ENCODE results near the gene DPEP2.
"Not testable (repeated sequence)": the region's sequence is repeated elsewhere in the genome, so short reads cannot be mapped to it uniquely, and the experiment has no call there.

Gene DPEP2, protein sequence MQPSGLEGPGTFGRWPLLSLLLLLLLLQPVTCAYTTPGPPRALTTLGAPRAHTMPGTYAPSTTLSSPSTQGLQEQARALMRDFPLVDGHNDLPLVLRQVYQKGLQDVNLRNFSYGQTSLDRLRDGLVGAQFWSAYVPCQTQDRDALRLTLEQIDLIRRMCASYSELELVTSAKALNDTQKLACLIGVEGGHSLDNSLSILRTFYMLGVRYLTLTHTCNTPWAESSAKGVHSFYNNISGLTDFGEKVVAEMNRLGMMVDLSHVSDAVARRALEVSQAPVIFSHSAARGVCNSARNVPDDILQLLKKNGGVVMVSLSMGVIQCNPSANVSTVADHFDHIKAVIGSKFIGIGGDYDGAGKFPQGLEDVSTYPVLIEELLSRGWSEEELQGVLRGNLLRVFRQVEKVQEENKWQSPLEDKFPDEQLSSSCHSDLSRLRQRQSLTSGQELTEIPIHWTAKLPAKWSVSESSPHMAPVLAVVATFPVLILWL

GRCh38 chr16:67998779-67999688 lies at the start of gene DPEP2:
TSS of gene DPEP2 (minus strand) at chr16:67999484. CDS start at chr16:67993212, 6,272 bp downstream.
- DNase-seq = peak; percentile 28

DNA sequence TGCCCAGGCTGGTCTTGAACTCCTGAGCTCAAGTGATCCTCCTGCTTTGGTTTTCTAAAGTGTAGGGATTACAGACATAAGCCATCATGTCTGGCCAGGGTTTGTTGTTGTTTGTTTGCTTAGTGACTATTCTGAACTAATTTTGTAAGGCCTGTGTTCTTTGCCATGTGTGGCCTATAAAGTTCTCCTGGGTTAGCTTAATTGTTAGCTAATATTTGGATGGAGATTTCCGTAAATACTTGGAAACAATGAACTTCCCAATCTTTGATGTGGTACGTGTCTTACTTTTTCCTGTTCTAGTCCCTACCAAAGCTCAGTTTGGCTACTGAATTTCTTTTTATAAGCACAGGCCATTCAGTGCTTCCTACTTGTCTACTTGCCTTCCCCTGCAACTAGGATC lies 48.7 kb upstream of the DPEP2 start:
- DNase-seq = no peak

DNA sequence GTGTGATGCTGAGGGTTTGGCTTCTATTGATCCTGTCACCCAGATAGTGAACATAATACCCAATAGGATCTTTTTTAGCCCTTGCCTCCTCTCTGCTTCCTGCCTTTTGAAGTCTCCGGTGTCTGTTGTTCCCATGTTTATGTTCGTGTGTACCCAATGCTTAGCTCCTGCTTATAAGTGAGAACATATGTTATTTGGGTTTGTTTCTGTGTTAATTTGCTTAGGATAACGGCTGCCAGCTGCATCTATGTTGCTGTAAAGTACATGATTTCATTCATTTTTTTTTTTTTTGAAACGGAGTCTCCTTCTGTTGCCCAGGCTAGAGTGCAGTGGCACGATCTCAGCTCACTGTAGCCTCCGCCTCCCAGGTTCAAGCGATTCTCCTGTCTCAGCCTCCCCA lies 46.8 kb upstream of the DPEP2 start:
- no peak for DNase-seq

- DNase-seq = no peak
These were observed 42.5 kb upstream of the DPEP2 start for GRCh38 chr16:68041783-68042182.

- peak; percentile 88 for DNase-seq
These were observed 41.4 kb upstream of the DPEP2 start for GRCh38 chr16:68040506-68041288.

DNA sequence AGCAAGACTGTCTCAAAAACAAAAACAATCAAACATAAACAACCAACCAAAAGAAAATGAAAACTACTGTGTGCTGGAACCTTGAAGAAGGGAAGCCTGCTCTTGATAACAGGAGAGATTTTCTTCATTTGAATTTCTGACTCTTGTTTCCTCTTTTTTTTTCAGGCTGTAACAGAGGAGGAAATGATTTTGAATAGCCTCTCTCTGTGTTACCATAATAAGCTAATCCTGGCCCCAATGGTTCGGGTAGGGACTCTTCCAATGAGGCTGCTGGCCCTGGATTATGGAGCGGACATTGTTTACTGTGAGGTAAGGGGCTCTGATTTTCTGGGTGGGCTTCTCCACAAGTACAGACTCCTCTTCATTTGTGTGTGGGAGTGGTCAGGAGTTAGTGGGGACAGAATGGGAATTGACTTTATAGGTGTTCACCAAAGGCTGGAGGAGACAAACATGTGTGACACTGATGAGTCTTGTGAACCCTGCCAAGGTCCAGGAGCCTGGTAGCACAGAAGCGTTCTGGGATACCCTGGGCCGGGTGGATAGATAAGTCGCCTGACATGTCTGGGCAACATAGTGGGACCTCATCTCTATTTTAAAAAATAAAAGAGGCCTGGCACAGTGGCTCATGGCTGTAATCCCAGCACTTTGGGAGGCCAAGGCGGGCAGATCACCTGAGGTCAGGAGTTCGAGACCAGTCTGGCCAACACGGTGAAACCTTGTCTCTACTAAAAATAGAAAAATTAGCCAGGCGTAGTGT lies 38.7 kb upstream of the DPEP2 start:
- DNase-seq = no peak

- no peak for DNase-seq
These were observed 35.9 kb upstream of the DPEP2 start for GRCh38 chr16:68035227-68035626.

- no peak for DNase-seq
These were observed 33.8 kb upstream of the DPEP2 start for GRCh38 chr16:68033101-68033500.

DNA sequence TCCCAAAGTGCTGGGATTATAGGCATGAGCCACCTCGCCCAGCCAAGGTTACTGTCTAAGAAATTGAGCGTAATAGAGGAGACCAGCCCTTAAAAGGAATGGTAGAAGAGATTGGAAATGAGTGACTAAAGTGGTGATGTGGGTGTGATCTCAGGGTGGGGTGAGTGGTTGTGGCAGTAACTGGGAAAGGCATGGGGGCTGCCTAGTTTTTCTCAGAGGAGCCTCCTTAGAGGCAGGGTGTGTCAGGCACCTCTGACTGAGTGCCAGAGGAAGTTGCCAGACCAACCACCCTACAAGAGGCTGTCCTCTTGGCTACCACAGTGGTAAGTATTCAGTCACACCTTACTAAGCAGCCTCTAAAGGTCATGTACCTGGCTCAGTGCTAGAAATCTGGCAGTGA lies 32.7 kb upstream of the DPEP2 start:
- no peak for DNase-seq

GRCh38 chr16:68030108-68030507 lies 30.8 kb upstream of the DPEP2 start:
- DNase-seq = not testable (repeated sequence)

- no peak for DNase-seq
These were observed 29.7 kb upstream of the DPEP2 start for GRCh38 chr16:68028996-68029395.

DNA sequence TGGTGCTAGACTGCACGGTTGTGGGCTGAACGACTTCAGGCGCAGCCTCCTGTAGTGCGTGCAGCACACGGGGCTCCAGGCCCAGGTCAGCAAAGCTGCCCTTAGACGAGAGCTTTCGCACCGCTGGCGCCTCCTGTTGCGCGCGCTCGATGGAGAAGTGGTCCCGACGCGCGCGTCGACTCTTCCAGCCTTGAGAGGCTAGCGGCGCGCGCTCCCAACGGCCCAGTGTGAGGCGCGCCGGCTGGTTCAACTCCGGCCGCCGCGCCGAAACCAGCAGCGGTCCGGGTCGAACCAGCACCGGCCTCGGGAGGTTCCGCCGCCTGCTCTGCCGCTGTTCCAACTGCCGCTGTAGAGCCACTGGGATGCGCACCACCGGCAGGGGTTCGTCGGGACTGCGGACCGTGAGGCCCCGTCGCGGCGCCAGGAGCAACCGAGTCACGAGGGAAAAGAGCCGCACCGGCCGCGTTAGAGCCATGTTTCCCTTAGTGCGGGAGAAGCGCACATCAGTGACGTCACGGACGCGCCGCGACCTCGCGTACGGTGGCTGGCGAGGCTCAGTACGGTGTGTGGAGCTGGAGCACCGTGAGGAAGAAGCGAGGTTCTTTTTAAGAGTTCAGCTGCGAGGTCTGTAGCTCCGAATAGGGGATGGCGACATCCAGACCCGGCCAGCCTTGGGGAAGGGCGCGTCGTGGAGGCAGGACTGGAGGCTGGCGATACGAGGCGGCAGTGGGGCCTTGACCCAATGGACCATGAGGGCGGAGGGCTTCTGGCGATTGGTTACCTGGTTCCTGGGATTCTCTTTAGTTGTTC lies 23.6 kb upstream of the DPEP2 start, which contains the start of the genes DDX28 and DUS2:
TSS of gene DDX28 (minus strand) at position 505 of the 810 bp plus-strand sequence. CDS start at position 475, 30 bp downstream.
TSS of gene DUS2 (plus strand) at position 557 of the 810 bp plus-strand sequence. CDS start 14,740 bp downstream, outside the sequence.
- DNase-seq = peak; percentile 95

DNA sequence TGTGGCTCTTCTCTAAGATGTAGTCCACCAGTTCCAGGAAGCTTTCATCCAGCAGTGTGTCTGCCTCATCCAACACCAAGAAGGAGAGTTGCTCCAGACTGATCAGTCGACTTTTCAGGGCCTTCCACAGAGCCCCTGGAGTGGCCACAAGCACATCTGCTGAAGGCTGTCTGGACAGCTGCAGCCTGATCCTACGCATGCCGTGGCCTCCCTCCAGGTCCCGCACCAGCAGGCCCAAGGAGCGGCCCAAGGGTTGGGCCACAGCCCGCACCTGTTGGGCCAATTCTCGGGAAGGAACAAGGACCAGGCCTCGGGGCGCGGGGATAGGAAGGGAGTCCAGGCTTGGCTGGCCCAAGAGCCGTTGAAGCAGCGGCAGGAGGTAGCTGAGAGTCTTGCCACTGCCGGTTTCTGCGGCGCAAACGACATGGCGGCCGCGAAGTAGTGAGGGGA lies 23.0 kb upstream of the DPEP2 start:
- DNase-seq = no peak

DNA sequence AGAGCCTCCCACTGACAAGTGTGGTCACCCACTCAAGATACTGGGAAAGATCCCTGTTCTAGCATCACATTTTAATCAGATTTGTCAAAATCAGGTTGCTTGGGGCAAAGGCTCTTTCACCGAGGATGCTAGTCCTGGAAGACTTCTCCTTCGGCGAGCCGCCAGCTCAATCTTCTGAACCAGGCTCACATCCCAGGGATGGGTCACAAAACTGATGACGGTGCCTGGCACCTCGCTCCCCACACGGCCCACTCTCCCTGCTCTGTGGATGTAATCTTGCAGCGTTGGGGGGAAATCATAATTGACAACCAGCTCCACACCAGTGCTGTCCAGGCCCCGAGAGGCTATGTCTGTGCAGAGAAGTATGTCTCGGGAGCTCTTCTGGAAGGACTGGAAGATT lies 22.2 kb upstream of the DPEP2 start:
- DNase-seq = no peak

DNA sequence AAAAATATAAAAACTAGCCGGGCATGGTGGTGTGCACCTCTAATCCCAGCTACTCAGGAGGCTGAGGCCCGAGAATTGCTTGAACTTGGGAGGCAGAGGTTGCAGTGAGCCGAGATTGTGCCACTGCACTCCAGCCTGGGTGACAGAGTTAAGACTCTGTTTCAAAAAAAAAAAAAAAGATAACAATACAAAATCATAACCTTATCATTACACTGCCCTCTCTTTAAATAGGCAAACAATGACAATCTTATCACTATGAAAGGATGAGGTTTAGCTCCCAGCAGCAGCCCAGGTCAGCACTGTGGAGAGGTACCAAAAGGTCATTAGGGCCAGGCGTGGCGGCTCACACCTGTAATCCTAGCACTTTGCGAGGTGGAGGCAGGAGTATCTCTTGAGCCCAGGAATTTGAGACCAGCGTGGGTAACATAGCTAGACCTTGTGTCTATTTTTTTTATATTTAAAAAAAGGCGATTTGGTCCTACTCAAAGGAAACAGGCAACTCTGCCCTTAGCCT lies 19.9 kb upstream of the DPEP2 start:
- no peak for DNase-seq

- DNase-seq = no peak
These were observed 16.4 kb upstream of the DPEP2 start, which contains the start of gene DPEP2NB for GRCh38 chr16:68015681-68016080. TSS of gene DPEP2NB (minus strand) at chr16:68015911. CDS start at chr16:68015770, 141 bp downstream.

GRCh38 chr16:68013440-68013839 lies 14.2 kb upstream of the DPEP2 start:
- DNase-seq = no peak

GRCh38 chr16:68009872-68010271 lies 10.6 kb upstream of the DPEP2 start:
- not testable (repeated sequence) for DNase-seq

- DNase-seq = no peak
These were observed 10.0 kb upstream of the DPEP2 start for GRCh38 chr16:68009157-68009735.

- DNase-seq = no peak
These were observed 6.6 kb upstream of the DPEP2 start for GRCh38 chr16:68005786-68006286.
